ENCODE data around the gene OLFML2B.

- TF ChIP-seq EZH2 (IDR thresholded peaks at IDR 0.05; ENCODE audit: borderline replicate concordance, low read depth, low read length, poor library complexity, severe bottlenecking) = no peak
- TF ChIP-seq, protein P1, sequence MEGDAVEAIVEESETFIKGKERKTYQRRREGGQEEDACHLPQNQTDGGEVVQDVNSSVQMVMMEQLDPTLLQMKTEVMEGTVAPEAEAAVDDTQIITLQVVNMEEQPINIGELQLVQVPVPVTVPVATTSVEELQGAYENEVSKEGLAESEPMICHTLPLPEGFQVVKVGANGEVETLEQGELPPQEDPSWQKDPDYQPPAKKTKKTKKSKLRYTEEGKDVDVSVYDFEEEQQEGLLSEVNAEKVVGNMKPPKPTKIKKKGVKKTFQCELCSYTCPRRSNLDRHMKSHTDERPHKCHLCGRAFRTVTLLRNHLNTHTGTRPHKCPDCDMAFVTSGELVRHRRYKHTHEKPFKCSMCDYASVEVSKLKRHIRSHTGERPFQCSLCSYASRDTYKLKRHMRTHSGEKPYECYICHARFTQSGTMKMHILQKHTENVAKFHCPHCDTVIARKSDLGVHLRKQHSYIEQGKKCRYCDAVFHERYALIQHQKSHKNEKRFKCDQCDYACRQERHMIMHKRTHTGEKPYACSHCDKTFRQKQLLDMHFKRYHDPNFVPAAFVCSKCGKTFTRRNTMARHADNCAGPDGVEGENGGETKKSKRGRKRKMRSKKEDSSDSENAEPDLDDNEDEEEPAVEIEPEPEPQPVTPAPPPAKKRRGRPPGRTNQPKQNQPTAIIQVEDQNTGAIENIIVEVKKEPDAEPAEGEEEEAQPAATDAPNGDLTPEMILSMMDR (conservative IDR thresholded peaks at IDR 0.05; ENCODE audit: low read depth, low read length) = no peak
These were observed 82.6 kb downstream of the OLFML2B start for GRCh38 chr1:161940866-161941591.
